ENCODE measurements around the gene STK31.

- TF ChIP-seq POLR2A (IDR thresholded peaks at IDR 0.05; ENCODE audit: low read depth, low read length), result peak; percentile 22; the same call in 1 of the 2 replicates
- TF ChIP-seq POLR2AphosphoS5 (IDR thresholded peaks at IDR 0.05; ENCODE audit: low read depth, low read length), result no peak
Measured at GRCh38 chr7:23679898-23680413, 30.1 kb upstream of the STK31 start, which contains the start of gene FAM221A.
